ENCODE measurements around the gene PCDHA10.
"Not testable (repeated sequence)": the region's sequence is repeated elsewhere in the genome, so short reads cannot be mapped to it uniquely, and the experiment has no call there.

PCDHA10 gene

GRCh38 chr5:140876541-140877261, 21.0 kb downstream of the PCDHA10 start:
- not testable (repeated sequence) for H3K4me3 ChIP-seq (ENCODE audit: low read depth, low read length); DNase-seq (ENCODE audit: low read depth)

DNA sequence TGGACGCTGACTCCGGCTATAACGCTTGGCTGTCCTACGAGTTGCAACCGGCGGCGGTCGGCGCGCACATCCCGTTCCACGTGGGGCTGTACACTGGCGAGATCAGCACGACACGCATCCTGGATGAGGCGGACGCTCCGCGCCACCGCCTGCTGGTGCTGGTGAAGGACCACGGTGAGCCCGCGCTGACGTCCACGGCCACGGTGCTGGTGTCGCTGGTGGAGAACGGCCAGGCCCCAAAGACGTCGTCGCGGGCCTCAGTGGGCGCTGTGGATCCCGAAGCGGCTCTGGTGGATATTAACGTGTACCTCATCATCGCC, 21.5 kb downstream of the PCDHA10 start:
- no peak overlapping the region for H3K4me3 ChIP-seq (ENCODE audit: low read depth, low read length)
- no peak for DNase-seq (ENCODE audit: low read depth)

- no peak within 1 kb of the TSS for H3K4me3 ChIP-seq (ENCODE audit: low read depth, low read length)
- no peak for DNase-seq (ENCODE audit: low read depth)
Measured at GRCh38 chr5:140881889-140882590, 26.3 kb downstream of the PCDHA10 start, which contains the start of gene PCDHA13. Gene PCDHA13 (plus strand): TSS chr5:140882124. CDS start chr5:140882269, 145 bp downstream.

GRCh38 chr5:140882591-140882899, 26.8 kb downstream of the PCDHA10 start:
- H3K4me3 ChIP-seq (ENCODE audit: low read depth, low read length) = no peak overlapping the region
- DNase-seq (ENCODE audit: low read depth) = no peak

DNA sequence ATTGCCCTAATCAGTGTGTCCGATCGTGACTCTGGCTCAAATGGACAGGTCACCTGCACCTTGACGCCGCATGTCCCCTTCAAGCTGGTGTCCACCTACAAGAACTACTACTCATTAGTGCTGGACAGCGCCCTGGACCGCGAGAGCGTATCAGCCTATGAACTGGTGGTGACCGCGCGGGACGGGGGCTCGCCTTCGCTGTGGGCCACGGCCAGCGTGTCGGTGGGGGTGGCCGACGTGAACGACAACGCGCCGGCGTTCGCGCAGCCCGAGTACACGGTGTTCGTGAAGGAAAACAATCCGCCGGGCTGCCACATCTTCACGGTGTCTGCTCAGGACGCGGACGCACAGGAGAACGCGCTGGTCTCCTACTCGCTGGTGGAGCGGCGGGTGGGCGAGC, 27.7 kb downstream of the PCDHA10 start:
- no peak overlapping the region for H3K4me3 ChIP-seq (ENCODE audit: low read depth, low read length)
- DNase-seq (ENCODE audit: low read depth) = no peak

- no peak overlapping the region for H3K4me3 ChIP-seq (ENCODE audit: low read depth, low read length)
- no peak for DNase-seq (ENCODE audit: low read depth)
Measured at GRCh38 chr5:140883927-140884697, 28.4 kb downstream of the PCDHA10 start.

- no peak for DNase-seq (ENCODE audit: low read depth)
- H3K4me3 ChIP-seq (ENCODE audit: low read depth, low read length) = no peak overlapping the region
Measured at GRCh38 chr5:140916325-140916724, 60.6 kb downstream of the PCDHA10 start.

Data from skeletal muscle cell (primary cell).